ENCODE results near the gene TSGA10IP.

The TSGA10IP gene

DNA sequence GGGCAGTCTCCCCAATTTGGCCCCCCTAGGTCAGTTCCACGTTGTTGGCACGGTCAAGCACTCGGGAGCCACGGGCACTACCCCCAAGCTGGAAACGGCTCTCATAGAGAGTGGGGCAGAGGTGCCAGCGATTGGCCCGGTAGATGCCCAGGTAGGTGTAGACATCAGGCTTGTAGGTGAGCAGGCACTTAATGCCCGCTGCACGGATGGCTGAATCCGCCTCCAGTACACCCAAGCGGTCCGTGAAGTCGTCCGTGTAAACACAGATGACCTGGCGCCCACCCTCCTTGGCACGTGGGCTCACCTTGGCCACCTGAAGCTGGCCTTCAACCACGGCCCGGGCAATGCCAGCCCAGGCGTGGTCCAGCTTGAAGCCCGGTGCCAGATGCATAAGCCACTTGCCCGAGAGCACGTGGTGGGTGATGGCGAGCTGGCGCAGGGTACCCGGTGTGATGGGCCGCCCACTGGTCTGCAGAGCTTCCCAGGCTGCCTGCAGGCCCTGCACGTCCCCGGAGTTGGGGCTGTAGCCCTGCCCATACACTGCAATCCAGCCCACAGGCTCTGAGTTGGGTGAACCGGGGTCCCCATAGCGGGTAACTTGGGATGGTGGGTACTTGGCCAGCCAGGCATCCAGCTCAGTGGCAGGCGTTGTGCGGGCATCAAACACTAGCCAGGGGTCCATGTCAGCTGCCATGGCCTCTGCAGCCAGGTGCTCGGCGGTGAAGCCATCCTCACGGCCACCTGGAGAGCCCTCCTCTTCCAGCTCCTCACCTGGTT lies 27.7 kb upstream of the TSGA10IP start:
- DNase-seq (ENCODE audit: low spot score) (no peak), FAIRE-seq (no peak)

DNA sequence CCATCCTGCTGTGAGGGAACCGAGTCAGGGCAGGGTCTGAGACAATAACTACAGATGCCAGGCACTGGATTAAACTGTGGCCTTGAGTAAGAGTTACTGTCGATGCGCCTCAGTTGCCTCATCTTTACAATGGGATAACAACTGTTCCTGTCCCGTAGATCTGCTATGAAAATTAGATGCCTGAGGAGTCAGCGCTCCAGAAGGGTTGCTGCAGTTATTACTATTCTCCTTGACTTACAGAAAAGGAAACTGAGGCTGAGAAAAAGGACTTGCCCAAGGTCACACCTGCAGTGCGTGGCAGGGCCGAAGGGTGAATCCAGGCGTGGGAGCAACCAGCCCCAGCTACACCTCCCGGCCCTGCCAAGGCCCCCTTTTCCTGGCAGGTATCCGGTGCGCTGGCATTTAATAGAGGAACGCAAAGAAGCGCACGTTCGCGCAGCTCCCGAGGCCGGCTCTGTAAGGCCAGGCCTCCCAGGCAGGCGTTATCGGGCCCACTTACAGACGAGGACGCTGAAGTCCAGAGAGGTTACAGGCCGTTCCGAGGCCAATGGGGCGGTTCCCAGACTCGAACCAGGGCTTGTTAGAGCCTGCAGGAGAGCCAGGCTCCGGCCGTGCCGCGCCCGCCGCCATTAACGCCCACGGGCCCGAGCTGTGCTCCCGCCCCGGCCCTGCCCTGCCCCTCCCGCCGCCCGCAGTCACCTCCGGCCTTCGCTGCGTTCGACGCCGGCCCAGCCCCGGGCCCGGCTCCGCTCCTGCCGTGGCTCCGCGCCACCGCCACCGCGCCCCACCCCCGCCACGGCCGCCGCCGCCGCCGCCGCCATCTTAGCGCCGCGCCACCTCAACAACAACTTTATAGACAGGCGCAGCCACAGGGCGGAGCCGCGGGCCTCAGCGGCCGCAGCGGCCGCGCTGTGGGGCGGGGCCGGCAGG lies 26.8 kb upstream of the TSGA10IP start, which contains the start of gene C11orf68:
TSS of gene C11orf68 (minus strand) at position 852 of the 930 bp plus-strand sequence. CDS start at position 821, 31 bp downstream.
- DNase-seq (ENCODE audit: low spot score), result no peak
- FAIRE-seq, result no peak

DNA sequence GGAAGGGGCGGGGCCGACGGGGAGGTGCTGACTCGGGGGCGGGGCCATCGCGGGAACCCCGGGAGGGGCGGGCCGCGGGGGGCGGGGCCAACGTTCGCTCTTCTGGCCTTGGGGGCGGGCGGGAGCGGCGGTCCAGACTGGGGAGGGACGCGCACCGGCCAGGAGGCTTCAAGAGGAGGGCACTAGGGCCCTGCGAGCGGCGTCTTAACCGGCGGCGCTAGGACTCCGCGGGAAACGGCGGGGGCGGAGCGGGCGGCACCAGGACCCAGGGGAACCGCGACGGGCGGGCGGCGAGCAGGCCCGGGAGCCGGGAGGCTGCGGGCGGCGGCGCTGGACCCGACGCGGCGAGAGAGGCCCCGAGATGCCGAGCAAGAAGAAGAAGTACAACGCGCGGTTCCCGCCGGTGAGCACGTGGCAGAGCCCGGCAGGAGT lies 26.1 kb upstream of the TSGA10IP start, which contains the start of gene DRAP1:
TSS of gene DRAP1 (plus strand) at position 286 of the 432 bp plus-strand sequence. CDS start at position 362, 76 bp downstream.
- FAIRE-seq (no peak), DNase-seq (ENCODE audit: low spot score) (peak; percentile 93)

DNA sequence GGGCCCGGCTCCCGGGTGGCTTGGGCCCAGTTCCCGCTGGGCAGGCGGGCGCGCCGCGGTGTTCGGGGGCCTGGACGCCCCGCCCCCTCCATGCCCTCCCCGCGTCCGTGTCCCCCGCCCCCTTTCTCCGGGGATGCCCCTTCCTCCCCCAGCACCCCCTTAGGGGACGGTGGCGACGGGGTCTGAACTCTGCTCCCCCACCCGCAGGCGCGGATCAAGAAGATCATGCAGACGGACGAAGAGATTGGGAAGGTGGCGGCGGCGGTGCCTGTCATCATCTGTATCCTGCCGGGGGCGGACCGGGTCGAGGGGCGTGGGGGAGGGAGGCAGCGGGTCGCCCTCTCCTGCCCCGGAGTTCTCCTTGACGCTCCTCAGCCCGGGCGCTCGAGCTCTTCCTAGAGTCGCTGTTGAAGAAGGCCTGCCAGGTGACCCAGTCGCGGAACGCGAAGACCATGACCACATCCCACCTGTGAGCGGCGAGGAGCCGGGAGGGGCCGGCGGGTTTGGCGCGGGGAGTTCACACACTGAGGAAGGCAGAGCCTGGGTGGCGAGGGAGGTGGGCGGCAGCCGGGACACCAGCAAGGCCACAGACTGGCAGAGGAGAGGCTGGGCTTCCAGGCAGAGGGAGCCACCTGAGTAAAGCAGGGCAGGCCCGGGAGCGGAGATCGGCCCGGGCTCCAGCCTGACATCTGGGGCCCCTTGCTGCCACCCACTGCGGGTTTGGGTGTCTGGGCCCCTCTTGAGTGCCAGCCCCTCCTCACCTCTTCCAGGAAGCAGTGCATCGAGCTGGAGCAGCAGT lies 25.5 kb upstream of the TSGA10IP start:
- FAIRE-seq (no peak), DNase-seq (ENCODE audit: low spot score) (no peak)

DNA sequence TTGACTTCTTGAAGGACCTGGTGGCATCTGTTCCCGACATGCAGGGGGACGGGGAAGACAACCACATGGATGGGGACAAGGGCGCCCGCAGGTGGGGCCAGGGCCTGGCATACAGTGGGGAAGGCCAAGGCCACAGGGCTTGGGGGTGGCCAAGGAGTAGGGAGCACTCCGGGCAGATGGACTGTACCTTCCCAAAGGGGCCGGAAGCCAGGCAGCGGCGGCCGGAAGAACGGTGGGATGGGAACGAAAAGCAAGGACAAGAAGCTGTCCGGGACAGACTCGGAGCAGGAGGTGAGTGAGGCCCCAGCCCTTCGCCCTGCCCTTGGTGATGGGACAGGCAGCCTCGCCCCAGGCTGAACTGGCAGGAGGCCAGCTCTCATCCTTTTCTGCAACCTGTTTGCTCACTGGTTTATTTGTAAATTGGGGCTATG lies 24.9 kb upstream of the TSGA10IP start:
- DNase-seq (ENCODE audit: low spot score) (no peak), FAIRE-seq (no peak)

DNA sequence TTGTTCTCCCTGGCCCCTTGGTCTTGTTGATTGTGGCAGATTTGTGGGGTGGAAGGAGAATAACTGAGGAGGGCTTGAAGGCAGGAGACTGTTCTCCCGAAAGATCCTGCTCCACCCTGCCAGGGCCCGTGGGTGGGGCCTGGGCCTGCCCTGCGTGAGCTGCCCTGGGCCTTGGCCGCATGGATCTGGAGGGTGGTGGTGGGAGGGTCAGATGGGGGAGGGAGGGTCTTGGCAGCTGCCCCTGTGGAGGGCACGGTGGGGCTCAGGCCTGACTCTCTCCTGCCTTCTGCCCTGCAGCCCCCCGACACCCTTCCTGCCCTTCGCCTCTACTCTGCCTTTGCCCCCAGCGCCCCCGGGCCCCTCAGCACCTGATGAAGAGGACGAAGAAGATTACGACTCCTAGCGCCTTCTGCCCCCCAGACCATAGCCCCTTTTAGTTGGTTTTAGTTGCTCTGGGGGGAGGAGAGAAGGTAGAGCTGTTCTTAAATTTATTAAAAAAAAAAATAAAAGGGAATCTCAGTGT lies 24.2 kb upstream of the TSGA10IP start:
- no peak for FAIRE-seq
- DNase-seq (ENCODE audit: low spot score), result no peak

DNA sequence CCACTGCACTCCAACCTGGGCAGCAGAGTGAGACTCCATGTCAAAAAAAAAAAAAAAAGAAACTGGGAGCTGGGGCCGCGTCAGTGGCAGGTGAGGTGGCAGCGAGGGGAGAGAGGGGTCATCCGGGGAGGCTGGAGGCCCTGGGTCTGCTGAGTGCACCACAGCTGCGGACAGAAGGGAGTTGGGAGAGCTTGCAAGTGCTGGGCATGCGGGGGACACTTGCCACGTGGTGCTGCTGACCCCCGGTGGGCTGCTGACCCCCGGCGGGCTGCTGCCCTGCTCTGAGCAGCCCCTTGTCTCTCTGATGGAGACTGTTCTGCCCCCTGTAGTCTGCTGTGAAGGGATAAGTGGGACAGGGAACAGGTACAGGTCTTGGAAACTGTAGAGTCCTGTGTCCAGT lies 23.4 kb upstream of the TSGA10IP start:
- no peak for FAIRE-seq
- DNase-seq (ENCODE audit: low spot score), result no peak

DNA sequence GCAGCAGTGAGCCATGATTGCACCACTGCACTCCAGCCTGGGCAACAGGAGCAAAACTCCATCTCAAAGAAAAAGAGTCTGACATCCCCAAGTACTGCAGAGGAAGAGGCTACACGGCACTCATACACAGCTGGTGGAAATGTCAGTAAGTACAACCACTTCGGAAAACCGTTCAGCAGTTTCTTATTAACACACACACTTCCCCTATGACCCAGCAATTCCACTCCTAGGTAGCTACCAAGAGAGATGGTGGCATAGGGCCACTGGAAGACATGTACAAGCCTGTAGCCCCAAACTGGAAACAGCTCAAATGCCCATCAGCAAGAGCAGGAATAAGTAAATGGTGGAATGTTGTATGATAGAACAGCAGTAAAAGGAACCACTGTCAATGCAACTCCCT lies 22.7 kb upstream of the TSGA10IP start:
- DNase-seq (ENCODE audit: low spot score), result no peak
- no peak for FAIRE-seq

DNA sequence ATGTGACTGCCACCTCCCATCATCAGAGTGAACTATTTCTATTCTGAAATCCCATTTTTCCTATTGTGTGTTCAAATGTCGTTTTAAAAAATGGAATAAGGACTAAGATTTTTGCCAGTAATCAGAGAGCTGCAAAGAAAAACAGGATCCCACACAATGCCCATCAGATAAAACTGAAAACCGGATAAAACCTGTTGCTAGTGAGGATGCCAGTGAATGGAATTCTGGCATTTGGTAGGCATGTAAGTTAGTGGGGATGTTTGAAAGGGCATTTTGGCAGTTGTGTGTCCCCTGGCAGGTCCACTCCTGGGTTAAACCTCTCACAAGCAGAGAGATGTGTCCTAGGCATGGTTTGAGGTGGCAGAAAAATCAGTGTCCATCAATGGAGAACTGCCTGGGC lies 19.9 kb upstream of the TSGA10IP start:
- DNase-seq (ENCODE audit: low spot score) (no peak), FAIRE-seq (no peak)

DNA sequence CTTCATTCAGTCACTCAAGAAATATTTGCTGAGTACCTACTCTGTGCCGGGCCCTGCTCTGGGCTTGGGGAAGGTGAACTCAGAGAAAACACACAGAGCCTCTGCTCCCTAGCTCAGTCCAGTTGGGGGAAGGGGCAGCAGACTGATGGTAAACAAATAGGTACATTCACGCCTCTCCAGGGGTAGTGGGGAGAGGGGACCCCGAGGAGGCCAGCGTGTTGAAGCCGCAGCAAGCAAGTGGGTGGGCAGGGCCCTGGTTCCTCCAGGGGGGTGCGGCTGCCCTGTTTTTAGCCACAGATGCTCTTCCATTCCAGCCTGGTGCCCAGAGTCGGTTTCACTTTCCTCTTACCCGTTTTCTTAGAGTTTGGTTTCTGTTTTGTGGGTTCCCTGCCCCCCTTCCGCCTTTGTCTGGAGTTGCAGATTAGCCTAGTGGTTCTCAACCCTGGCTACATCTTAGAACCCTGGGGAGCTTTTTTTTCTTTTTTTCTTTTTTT lies 17.3 kb upstream of the TSGA10IP start:
- DNase-seq (ENCODE audit: low spot score) (no peak), FAIRE-seq (no peak)

DNA sequence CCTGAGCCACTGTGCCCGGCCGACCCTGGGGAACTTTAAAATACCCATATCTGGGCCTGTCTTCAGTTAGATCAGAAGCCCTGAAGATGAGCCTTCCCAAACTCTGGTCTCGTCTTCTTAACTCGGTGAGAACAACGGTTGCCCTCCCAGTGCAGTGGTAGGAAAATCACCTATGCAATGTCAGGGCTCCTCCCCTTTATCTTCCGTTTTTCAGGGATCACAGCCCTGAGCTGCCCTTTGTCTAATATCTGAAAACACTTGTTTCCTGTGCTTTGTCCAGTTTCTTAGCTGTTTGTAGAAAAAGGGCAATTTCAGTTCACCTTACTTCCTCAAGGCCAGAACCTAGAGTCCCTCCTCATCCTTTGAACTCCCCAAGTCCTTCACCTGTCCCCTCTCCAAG lies 16.6 kb upstream of the TSGA10IP start:
- DNase-seq (ENCODE audit: low spot score) (no peak), FAIRE-seq (no peak)

DNA sequence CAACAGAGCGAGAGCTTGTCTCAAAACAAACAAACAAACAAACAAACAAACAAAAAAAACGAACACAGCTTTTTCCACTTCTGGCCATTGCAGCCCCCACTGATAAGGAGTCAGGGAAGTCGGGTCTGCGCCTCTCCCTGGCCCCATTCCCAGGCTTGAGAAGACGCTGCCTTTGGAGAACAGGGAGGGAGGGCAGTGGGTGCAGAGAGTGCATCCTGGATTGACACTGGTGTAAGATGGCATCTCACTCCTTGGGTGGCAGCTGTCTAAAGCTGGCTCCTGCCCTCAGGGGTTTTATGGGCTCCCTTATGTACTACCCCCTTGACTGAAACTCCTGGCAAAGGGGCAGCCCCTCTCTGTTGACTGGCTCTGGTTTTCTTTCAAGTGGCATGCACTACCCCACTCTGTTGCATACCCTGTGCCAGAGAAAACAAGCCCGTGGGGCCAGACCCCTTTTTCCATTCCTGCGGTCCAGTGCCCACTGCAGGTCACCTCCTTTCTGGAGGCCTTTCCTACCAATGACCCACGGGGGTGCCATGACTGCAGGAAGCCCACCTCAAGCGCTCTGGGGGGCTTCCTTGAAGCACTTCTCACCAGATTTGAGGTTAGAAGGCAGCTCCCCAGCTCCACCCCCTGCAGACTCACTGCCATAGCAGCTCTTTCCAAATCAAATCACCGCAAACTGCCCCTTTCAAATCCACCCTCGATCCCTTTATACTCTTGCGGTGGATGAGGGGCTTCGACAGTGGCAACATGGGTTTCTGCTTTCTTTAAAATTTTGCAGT lies 13.3 kb upstream of the TSGA10IP start:
- FAIRE-seq (no peak), DNase-seq (ENCODE audit: low spot score) (no peak)

DNA sequence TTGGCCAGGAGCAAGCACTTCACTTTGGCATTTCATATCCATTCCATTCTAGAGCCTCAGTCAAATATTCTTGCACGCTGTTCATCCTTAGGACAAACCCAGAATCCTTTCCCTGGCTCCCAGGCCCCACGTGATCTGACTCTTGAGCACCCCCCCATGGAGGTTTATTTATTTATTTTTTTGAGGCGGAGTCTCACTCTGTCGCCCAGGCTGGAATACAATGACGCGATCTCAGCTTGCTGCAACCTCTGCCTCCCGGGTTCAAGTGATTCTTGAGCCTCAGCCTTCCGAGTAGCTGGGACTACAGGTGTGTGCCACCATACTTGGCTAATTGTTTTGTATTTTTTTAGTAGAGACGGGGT lies 12.7 kb upstream of the TSGA10IP start:
- no peak for DNase-seq (ENCODE audit: low spot score)
- no peak for FAIRE-seq

DNA sequence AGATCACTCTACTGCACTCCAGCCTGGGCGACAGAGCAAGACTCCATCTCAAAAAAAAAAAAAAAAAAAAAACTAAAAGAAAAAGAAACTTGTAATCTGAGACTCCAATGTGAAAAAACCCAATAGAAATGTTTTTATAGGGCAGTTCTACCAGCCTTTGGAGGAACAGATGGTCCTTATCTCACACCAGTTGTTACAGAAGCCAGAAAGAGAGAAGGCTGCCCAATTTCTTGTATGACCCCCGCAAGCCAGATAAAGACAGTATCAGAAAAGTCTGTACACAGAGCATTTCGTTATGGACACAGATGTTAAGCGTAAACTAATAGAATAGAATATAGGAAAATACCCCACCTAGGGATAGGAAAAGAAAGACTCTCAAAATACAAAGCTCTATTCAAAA lies 11.3 kb upstream of the TSGA10IP start:
- FAIRE-seq, result no peak

DNA sequence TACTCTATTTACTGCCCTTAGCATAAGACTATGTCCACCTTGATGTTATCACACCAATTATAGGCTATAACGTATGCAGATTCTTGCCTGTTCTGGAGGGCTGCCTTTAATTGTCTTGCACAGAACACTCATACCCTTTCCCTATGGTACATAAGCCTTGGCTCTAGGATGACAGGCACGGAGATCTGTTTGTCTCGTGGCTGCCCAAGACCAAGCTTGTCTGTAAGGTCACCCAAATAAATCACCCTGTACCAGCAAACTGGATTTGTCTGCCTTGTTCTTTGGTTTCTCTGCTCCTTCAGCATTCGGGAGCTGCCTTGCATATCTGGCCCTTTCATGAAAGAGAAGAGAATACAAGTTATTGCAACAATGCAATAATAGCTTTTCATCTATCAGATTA lies 7.5 kb upstream of the TSGA10IP start:
- DNase-seq (ENCODE audit: low spot score), result no peak
- FAIRE-seq, result no peak

More for the DNA sequence above, 11.3 kb upstream of the TSGA10IP start:
- no peak for DNase-seq (ENCODE audit: low spot score)

DNA sequence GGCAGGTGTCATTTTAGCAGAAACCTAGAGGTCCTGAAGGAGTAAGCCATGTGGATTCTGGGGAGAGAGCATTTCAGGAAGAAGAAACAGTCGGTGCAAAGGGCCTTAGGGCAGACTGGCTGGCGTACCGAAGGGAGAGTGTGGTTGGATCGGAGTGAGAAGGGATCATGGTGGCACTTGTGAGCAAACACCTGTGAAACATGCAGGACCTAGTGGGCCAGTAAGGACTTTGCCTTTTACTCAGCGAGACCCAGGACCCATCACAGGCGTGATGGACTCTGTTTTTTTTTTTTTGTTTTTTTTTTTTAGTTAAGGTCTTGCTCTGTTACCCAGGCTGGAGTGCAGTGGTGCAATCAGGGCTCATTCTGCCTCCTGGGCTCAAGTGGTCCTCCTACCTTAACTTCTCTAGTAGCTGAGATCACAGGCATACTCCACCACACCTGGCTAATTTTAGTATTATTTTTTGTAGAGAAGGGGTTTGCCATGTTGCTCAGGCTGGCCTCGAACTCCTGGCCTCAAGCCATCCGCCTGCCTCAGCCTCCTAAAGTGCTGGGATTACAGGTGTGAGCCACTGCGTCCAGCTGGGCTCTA lies 3.5 kb upstream of the TSGA10IP start:
- no peak for DNase-seq (ENCODE audit: low spot score)
- FAIRE-seq, result no peak

DNA sequence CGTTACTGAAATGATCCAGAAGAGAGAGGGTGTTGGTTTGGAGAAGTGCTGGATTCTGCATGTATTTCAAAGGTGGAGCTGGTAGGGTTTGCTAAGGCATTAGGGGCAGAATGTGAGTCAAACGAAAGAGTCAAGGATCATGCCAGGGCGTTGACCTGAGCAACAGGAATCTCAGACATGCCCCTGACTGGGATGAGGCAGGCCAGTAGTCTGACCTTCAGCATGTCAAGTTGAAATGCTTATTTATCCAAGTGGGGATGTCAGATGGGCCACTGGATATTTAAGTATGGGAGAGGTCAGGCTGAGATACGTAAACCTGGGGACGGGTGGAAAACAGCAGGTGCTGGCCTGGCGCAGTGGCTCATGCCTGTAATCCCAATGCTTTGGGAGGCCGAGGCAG lies 2.7 kb upstream of the TSGA10IP start:
- FAIRE-seq (no peak), DNase-seq (ENCODE audit: low spot score) (no peak)

DNA sequence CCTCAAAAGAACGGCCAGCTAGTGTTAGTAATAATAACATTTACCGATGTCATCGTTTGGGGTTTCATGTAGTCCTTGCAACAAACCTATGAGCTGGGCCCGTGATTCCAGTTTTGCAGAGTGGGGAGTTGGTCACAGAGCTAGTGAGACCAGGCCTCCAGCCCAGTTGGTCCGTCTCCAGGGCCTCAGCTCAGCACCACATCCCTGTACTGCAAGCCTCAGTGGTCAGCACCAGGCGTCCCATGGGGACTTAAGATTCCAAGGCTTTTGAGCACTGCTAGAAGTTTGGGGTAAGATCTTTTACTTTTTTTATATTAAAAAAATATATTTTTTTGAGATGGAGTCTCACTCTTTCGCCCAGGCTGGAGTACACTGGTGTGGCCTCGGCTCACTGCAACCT lies 1.1 kb upstream of the TSGA10IP start:
- no peak for DNase-seq (ENCODE audit: low spot score)
- no peak for FAIRE-seq

DNA sequence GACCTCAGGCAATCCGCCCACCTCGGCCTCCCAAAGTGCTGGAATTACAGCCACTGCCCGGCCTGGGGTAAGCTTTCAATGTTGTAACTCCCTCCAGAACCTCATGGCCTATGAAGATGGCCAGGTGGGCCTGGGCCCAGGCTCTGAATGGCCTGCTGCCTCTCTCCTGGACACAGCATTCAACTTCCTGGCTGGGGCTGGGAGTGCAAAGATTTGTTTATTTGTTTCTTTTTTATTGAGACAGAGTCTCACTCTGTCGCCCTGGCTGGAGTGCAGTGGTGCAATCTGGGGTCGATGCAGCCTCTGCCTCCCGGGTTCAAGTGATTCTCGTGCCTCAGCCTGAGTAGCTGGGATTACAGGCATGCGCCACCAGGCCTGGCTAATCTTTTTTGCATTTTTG lies 513 bp upstream of the TSGA10IP start:
- FAIRE-seq, result no peak
- DNase-seq (ENCODE audit: low spot score), result no peak

All from RCC 7860 (cell line).